Endothelial cell of hepatic sinusoid (primary cell): Measurements from ENCODE around the gene PCGF1.
"Not testable (repeated sequence)": the region's sequence is repeated elsewhere in the genome, so short reads cannot be mapped to it uniquely, and the experiment has no call there.

Experiments used
- in situ Hi-C: cut with HindIII; loops from 2 replicates; pipeline ENCODE4 v1.10.0; 2017; ENCODE audit warnings: low sequenced_read_pairs

Gene PCGF1

DNA sequence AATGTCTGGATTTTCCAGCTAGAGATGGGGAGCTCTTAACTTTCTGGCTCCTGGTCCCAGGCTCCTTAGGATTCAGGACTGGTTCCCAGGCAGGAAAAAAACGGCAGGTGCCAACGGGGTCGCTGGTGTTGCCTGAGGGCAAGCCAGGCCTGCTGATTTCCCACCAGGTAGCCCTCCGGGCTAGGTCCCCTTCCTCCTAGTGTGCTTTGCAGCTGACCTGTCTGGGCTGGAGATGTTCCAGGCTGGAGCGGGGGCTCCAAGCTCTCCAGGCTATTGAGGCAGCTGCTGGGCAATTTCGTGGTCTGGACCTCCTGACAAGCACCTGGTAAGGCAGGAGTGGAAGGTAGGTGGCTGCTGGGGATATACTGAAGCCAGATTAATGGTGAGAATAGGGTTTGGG, 33.0 kb downstream of the PCGF1 start:
- in situ Hi-C loops, result no loop called here

DNA sequence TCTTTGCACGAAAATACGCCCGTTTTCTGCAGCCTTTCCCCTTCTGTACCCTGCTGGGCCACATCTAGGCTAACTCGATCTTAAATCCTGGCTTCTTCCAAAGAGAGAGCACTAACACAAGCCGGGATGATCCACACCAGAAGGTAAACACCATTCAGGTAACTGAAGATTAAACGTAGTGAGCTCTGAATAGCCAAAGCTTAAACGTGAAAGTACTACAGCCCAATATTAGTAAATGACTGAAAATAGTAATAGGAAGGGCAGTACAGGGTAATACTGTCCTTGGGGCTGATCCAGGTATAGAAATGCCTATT, 34.6 kb downstream of the PCGF1 start:
- in situ Hi-C loops, result no loop called here

DNA sequence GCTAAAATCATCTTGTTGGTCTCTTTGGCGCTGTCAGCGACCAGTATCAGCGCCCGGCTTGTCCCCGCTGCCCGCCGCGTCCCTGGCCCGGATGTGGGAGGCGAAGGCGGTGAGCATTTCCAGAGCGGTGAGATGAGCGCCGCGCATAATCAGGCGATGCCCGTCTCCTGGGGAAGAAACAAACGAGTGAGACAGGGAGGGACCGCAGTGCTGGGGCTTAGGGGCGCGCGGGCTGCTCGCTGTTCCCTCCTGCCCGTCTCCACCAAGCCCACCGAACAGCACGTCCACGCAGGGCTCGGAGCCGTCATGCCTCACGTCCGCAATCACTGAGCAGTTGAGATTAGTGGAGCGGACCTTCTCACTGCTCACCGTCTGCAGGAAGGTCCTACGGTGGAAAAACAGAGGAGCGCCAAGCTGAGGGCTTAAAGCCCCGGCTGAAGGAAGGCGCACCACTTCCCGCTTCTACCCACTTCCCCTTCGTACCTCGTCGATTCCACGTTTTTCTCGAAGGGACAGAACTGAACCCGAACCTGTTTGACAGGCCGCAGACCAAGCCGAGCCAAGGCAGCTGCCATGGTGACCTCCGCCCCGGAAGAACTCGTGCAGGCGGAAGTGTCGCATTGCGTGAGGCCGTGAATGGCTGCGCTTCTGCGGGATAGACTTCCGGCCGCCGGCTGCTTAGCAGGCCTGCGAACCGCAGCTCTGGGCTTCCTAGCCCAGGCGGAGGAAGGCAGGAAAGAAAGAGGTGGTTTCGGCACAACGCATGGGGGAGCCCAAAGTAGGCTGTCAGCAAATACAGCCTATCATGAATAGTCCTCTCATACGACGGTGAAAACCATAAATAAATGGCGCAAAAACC, 35.2 kb downstream of the PCGF1 start, which contains the start of gene MRPL53:
MRPL53 (minus strand) TSS at position 595 of the 859 bp plus-strand sequence; CDS start at position 575, 20 bp downstream.
- in situ Hi-C loops, result no loop called here

DNA sequence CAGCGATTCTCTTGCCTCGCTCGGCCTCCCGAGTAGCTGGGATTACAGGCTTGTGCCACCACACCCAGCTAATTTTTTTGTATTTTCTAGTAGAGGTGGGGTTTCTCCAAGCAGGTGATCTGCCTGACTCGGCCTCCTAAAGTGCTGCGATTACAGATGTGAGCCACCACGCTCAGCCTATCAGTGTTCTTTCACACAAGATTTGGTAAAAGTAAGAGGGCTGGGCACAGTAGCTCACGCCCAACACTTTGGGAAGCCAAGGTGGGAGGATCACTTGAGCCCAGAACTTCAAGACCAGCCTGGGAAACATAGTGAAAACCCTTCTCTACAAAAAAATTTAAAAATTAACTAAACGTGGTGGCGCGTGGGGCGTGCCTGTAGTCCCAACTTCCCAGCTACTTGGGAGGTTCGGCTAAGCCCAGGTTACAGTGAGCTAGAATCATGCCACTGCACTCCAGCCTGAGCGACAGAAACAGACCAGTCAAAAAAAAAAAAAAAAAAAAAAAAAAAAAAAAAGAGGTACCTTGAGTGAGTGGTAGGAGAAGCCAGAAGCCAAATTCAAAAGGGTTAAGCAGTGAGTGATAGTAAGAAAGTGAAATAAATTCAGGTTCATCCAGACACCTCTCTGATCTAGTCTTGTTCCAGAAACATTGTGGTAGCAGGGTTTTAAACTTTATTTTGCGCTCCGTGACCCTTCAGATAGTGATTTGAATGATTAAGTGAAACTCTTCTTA, 36.0 kb downstream of the PCGF1 start:
- in situ Hi-C loops, result no loop called here

DNA sequence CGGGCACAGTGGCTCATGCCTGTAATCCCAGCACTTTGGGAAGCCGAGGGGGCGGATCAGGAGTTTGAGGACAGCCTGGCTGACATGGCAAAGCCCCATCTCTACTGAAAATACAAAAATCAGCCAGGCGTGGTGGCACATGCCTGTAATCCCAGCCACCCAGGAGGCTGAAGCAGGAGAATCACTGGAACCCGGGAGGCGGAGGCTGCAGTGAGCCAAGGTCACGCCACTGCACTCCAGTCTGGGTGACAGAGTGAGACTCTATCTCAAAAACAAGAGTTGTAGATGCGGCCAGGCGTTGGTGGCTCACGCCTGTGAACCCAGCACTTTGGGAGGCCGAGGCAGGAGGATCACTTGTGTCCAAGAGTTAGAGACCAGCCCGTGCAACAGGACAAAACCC, 36.8 kb downstream of the PCGF1 start:
- in situ Hi-C loops, result not testable (repeated sequence)

DNA sequence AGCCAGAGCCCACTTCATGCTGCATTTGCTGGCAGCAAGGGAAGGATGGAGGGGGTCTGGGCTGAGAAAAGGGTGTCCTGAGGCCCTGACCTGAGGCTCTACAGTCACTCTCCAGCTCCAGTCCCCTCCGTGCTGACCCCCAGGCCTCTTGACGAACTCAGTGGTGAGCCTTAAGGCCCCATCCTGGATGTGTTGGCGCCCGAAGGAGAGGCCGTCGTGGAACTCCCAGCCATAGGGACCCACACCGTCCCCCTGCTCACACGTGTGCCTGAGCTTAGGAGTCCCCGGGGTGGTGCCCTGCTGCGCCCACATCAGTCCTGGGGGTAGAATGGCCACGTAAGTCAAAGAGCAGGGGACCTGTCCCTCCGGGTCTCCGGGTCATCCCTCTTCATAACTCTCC, 43.1 kb downstream of the PCGF1 start:
- in situ Hi-C loops, result no loop called here

DNA sequence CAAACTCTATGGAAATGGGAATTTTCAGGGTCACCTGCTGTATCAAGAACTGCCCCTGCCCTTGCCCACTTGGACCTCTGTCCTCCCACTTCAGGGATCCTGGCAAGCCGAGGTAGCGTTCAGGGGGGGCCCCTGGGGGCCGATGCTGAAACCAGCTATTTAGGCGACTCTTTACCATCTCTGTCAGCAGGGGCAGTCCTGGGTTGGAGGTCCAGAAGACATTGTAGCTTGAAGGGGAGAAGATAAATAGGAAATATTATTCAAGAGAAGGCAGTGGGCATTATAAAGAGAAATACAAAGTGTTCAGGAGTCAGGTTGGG, 44.7 kb downstream of the PCGF1 start:
- in situ Hi-C loops, result no loop called here

DNA sequence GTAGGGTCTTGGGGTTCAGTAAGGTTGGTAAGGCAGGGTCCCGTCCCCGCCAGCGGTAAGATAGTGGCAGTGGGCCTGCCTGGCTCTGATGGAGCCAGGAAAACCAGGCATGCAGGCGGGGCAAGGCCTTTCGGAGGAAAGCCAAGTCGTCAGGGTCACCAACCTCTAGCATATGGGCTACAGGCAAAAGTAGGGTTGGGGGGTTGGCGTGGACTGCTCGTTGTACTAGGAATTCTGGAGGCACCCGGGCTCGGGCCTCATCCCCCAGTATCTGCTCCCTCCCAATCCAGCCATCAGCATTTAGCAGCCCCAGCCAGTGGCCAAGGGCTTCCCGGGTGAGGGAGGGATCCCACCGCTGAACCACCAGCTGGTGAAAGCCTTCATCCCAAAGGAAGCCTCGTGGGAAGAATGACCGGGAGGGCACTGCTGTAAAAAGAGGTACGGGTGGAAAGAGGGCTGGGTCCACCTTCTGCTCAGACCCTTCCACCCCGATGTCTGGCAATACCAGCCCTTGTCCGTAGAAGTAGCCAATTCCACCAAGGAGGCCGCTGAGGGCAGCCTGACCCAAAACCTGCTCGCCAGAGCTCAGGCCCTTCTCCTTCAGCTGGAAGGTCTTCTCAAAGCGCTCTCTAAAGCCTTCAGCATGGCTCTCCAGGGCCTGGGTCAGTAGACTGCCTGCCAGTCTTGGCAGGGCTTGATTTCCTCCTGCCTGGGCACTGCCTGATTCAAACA, 45.3 kb downstream of the PCGF1 start:
- in situ Hi-C loops, result no loop called here

DNA sequence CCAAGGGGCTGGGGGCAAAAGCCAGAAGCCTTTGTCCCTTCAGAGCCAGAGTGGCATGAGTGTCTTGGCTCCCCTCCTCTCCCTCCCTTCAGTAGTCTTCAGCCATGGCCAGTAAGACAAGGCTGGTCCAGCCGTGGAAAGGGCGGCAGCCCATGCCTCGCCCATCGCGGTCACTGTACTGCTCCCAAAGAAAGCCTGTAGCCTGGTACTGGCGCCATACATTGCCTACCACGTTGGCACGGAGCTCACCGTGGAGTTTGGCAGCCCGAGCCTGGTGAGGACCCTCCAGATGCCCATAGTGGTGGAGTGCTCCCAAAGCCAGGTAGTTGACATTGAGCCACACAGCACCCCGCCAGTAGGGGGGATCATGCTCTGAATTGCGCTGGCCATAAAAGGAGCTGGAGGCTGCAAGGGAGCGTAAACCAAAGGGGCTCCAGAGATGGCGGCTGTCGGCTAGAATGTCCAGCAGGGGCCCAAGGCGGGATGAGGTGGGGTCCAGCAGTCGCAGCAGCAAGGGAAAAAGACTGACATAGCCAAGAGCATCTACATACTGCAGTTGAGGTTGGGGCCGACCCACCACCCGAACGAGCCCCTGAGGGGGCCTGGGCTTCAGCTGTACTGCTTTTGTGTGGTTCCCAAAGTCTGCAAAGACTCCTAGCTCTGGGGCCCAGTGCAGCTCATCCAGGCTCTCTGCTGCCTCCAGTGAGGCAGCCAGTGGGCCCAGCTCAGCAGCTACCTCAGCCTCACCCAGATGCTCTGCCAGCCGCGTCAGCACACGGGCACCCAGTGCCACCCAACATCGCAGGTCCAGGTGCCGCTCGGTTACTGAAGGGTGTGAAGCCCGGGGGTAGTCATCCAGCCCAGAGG, 46.1 kb downstream of the PCGF1 start:
- in situ Hi-C loops, result no loop called here

DNA sequence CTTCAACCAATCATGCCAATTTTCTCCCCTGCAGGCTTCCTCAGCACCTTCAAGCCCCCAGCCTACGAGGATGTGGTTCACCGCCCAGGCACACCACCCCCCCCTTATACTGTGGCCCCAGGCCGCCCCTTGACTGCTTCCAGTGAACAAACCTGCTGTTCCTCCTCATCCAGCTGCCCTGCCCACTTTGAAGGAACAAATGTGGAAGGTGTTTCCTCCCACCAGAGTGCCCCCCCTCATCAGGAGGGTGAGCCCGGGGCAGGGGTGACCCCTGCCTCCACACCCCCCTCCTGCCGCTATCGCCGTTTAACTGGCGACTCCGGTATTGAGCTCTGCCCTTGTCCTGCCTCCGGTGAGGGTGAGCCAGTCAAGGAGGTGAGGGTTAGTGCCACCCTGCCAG, 47.3 kb downstream of the PCGF1 start:
- in situ Hi-C loops, result not testable (repeated sequence)

DNA sequence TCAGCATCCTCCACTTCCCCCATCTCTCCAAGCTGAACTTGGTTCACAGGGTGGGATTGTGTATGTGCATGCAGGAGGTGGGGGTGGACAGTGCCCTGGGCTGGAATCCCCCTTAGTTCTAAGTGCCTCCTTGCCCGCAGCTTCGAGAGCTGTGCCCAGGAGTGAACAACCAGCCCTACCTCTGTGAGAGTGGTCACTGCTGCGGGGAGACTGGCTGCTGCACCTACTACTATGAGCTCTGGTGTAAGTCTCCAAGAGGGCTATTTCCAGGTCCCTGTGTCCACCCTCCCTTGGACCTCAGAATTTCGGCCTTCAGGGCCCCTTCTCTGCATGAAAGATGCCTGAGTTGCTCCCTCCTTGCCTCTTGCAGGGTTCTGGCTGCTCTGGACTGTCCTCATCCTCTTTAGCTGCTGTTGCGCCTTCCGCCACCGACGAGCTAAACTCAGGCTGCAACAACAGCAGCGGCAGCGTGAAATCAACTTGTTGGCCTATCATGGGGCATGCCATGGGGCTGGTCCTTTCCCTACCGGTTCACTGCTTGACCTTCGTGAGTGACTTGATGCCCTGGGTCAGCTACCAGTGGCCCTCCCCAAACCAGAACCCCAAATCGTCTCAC, 47.9 kb downstream of the PCGF1 start:
- in situ Hi-C loops, result not testable (repeated sequence)

DNA sequence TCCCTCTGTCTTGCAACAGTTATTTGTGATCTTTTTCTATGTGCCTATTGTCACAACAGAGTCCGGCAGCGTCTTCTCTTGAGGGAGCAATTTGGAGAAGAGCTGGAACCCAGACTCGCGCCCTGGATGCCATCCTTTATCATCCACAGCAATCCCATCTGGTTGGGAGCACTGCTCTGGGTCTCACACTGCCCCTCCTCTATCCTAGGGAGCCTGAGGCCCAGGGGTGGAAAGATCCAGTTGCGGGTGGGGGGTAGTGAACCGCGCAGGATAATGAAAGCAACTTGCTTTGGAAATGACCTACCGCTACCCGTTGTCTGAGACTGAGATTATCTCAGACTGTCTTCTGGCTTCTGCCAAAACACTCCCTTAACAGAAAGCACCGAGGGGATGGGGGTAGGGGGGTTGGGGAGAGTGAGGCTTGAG, 48.5 kb downstream of the PCGF1 start:
- in situ Hi-C loops, result no loop called here

DNA sequence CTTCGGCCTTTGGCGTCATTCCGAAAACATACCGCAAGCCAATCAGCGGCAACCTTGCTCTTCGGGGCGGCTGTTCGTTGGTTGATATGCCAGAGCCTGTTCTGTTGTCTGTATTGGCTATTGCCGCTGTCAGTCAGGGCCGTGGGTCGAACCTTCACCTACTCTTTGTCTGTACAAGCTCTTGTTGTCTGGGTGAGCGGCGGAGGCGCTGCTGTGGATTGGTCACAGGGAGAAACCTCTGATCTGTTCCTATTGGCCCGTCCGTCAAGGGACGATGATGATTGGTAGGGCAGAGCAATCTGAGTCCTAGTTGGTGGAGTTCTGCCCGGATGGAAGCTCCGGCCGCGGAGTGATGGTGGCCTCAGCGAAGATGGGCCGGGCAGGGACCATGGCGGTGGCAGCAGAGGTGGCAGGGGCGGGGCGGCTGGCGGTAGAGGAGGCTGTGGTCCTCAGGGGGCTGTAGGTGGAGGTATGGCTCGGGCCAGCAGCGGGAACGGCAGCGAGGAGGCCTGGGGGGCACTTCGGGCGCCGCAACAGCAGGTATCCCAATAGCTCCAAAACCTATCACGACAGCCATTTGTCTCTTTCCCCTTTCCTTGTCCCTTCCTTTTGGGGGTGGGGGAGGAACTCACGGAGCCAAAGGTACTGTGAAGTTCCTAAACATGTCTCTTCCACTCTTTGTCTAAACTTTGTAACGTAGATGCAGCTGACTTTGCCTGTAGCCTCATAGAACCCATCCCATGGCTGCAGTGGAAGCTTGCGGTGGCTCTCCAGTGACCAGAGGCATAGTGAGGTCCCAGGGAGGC, 49.2 kb downstream of the PCGF1 start, which contains the start of gene WBP1:
WBP1 (plus strand) TSS at position 307 of the 806 bp plus-strand sequence; CDS start at position 472, 165 bp downstream.
- in situ Hi-C loops, result no loop called here

DNA sequence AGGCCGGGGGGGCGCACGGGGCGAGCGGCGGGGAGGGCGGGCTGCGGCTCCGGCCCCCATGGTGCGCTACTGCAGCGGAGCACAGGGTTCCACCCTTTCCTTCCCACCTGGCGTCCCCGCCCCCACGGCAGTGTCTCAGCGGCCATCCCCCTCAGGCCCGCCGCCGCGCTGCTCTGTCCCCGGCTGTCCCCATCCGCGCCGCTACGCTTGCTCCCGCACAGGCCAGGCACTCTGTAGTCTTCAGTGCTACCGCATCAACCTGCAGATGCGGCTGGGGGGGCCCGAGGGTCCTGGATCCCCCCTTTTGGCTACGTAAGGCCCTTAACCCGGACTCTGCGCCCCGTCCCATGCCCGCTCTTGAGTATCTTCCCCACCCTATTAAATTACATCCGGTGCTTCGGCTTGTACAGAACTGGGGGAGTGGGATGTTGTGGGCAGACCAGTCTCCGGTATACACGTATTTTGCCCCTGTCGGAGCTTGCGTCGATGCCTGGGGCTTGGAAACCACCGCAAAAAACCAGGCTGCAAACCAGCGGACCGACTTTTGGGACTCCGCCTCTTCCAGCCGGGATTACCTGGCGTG, 49.9 kb downstream of the PCGF1 start:
- in situ Hi-C loops, result no loop called here

DNA sequence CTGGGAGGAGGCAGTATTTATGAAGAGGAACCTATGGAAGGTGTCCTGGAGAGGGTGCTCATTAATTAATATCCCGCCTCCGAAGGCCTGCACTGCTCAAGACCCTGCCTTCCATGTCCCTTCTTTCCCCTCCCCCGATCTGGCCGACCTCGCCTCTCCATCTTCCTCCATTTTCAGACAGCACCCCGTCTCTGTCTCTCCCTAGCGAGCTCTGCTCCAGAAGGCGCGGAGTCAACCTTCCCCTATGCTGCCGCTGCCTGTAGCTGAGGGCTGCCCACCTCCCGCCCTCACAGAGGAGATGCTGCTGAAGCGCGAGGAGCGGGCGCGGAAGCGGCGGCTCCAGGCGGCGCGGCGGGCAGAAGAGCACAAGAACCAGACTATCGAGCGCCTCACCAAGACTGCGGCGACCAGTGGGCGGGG, 50.4 kb downstream of the PCGF1 start:
- in situ Hi-C loops, result no loop called here
